Loucy (cell line): ENCODE results near the gene PIGK.

ENCODE experiments used
- H2AFZ ChIP-seq: fragments of 200-600 bp; sonication (generic); 2 replicates; pipeline ENCODE4 v1.6.0; 2016; ENCODE audit warnings: antibody characterized with exemption, mild to moderate bottlenecking, low read length, moderate library complexity
- H3F3A ChIP-seq: fragments of 200-600 bp; 2 replicates; pipeline ENCODE4 v1.6.0; 2016; ENCODE audit warnings: antibody characterized with exemption, low read depth, mild to moderate bottlenecking
- H3K27me3 ChIP-seq: fragments of 200-600 bp; sonication (generic); 2 replicates; pipeline ENCODE4 v1.6.1; 2014; ENCODE audit warnings: low read length, mild to moderate bottlenecking; ENCODE audit not compliant: insufficient read depth, poor library complexity, severe bottlenecking
- H3K36me3 ChIP-seq: fragments of 200-600 bp; sonication (generic); 2 replicates; pipeline ENCODE4 v1.6.1; 2016; ENCODE audit warnings: low read length; ENCODE audit not compliant: insufficient read depth
- H3K4me1 ChIP-seq: fragments of 200-600 bp; sonication (generic); 2 replicates; pipeline ENCODE4 v1.5.1; 2014; ENCODE audit warnings: low read length, mild to moderate bottlenecking; ENCODE audit not compliant: insufficient read depth, poor library complexity, severe bottlenecking
- H3K4me2 ChIP-seq: fragments of 200-600 bp; sonication (generic); 2 replicates; pipeline ENCODE4 v1.6.0; 2014; ENCODE audit warnings: antibody characterized with exemption, low read length, low read depth, mild to moderate bottlenecking; ENCODE audit not compliant: poor library complexity, severe bottlenecking
- H3K4me3 ChIP-seq: fragments of 200-600 bp; sonication (generic); 2 replicates; pipeline ENCODE4 v1.5.1; 2014; ENCODE audit warnings: low read length, mild to moderate bottlenecking, mixed read lengths; ENCODE audit not compliant: poor library complexity, severe bottlenecking
- H3K79me2 ChIP-seq: fragments of 200-600 bp; sonication (generic); 2 replicates; pipeline ENCODE4 v1.6.1; 2014; ENCODE audit warnings: low read length; ENCODE audit not compliant: insufficient read depth
- H3K9ac ChIP-seq: fragments of 200-600 bp; sonication (generic); 2 replicates; pipeline ENCODE4 v1.6.0; 2014; ENCODE audit warnings: mild to moderate bottlenecking, low read depth, low read length, moderate library complexity; ENCODE audit not compliant: poor library complexity, severe bottlenecking
- H3K9me2 ChIP-seq: fragments of 200-600 bp; sonication (generic); replicated peaks from 2 replicates; pipeline ENCODE4 v1.6.1; 2016; ENCODE audit warnings: low read depth, low read length, mixed read lengths
- H3K9me3 ChIP-seq: fragments of 200-600 bp; sonication (generic); 2 replicates; pipeline ENCODE4 v1.6.1; 2014; ENCODE audit warnings: mild to moderate bottlenecking, antibody characterized with exemption, low read length, low read depth; ENCODE audit not compliant: insufficient read depth
- H4K20me1 ChIP-seq: fragments of 200-600 bp; sonication (generic); 2 replicates; pipeline ENCODE4 v1.6.0; 2014; ENCODE audit warnings: antibody characterized with exemption, low read length, mild to moderate bottlenecking; ENCODE audit not compliant: insufficient read depth, poor library complexity, severe bottlenecking
- CTCF ChIP-seq: fragments of 200-600 bp; sonication (generic); conservative IDR thresholded peaks from 2 replicates; pipeline ENCODE4 v1.5.1; 2014; ENCODE audit warnings: mild to moderate bottlenecking, antibody characterized with exemption, low read length
- EZH2phosphoT487 ChIP-seq: fragments of 200-600 bp; IDR thresholded peaks from 2 replicates; pipeline ENCODE4 v1.6.1; 2018; ENCODE audit warnings: antibody characterized with exemption, mild to moderate bottlenecking, moderate library complexity, borderline replicate concordance

The PIGK gene

GRCh38 chr1:77039739-77040138 is 179.5 kb downstream of the PIGK start:
- Histone ChIP-seq H4K20me1 (no peaks in the 10 kb centered on the region), H3K4me2 (no peak overlapping the region), H3F3A (no peaks in the 10 kb centered on the region), H3K27me3 (no peaks in the 10 kb centered on the region), H3K9ac (no peak overlapping the region), H3K36me3 (no peaks in the 10 kb centered on the region), H2AFZ (no peak overlapping the region), H3K4me3 (no peak overlapping the region), H3K79me2 (no peaks in the 10 kb centered on the region), H3K4me1 (no peaks in the 10 kb centered on the region), H3K9me2 (no peaks in the 10 kb centered on the region), H3K9me3 (no peaks in the 10 kb centered on the region)
- no peak for TF ChIP-seq EZH2phosphoT487
- TF ChIP-seq CTCF: no peak

GRCh38 chr1:77039111-77039510 is 180.1 kb downstream of the PIGK start:
- no peak for TF ChIP-seq EZH2phosphoT487
- TF ChIP-seq CTCF: no peak
- Histone ChIP-seq H3K36me3 (no peaks in the 10 kb centered on the region), H3K79me2 (no peaks in the 10 kb centered on the region), H3K27me3 (no peaks in the 10 kb centered on the region), H2AFZ (no peak overlapping the region), H3K4me2 (no peak overlapping the region), H4K20me1 (no peaks in the 10 kb centered on the region), H3K4me3 (no peak overlapping the region), H3K9ac (no peak overlapping the region), H3K9me2 (no peaks in the 10 kb centered on the region), H3F3A (no peaks in the 10 kb centered on the region), H3K9me3 (no peaks in the 10 kb centered on the region), H3K4me1 (no peaks in the 10 kb centered on the region)
